Suprapubic skin (tissue), 4 donors: ENCODE data around the gene PARD3B.

Experiments
- POLR2A ChIP-seq, 2 donors: fragments of 450-650 bp; IDR thresholded peaks; one replicate each; pipeline ENCODE4 v1.6.1; 2017; ENCODE audit warnings: antibody characterized with exemption in 2 of 2, mild to moderate bottlenecking in 2 of 2, moderate library complexity in 2 of 2
- POLR2AphosphoS5 ChIP-seq, 3 donors: sonication (generic); formaldehyde crosslinking; IDR thresholded peaks; one replicate each; pipeline ENCODE4 v1.6.1; 2017; ENCODE audit warnings: antibody characterized with exemption in 3 of 3
- TF ChIP-seq, protein P1 (sequence below), 2 donors: fragments of 200-600 bp in 1 of 2; fragments of 450-650 bp in 1 of 2; sonication (generic) in 1 of 2; IDR thresholded peaks; one replicate each; pipeline ENCODE4 v1.5.1; 2016 to 2019; ENCODE audit warnings: antibody characterized with exemption in 2 of 2, mild to moderate bottlenecking in 1 of 2, moderate library complexity in 1 of 2

DNA sequence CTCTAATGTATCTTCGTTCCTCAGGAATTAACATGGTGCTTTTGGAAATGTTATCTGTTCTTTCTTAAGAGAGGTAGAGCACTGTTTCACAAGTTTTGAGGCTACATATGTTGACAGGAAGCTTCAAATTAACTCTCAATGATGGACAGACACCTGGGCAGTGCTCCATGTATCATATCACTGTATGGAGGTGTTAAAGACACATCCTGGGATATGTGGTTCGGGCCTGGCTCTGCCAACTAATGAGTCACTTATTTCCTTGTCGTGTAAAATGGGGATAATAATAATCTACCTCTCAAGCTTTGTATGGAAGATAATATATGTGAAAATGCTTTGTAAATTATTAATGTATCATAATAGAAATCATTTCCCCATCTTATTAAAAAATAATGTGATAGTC, 90.2 kb downstream of the PARD3B start:
- no peak for TF ChIP-seq POLR2AphosphoS5 (IDR thresholded peaks at IDR 0.05)
- TF ChIP-seq, protein P1, sequence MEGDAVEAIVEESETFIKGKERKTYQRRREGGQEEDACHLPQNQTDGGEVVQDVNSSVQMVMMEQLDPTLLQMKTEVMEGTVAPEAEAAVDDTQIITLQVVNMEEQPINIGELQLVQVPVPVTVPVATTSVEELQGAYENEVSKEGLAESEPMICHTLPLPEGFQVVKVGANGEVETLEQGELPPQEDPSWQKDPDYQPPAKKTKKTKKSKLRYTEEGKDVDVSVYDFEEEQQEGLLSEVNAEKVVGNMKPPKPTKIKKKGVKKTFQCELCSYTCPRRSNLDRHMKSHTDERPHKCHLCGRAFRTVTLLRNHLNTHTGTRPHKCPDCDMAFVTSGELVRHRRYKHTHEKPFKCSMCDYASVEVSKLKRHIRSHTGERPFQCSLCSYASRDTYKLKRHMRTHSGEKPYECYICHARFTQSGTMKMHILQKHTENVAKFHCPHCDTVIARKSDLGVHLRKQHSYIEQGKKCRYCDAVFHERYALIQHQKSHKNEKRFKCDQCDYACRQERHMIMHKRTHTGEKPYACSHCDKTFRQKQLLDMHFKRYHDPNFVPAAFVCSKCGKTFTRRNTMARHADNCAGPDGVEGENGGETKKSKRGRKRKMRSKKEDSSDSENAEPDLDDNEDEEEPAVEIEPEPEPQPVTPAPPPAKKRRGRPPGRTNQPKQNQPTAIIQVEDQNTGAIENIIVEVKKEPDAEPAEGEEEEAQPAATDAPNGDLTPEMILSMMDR (IDR thresholded peaks at IDR 0.05) = no peak
- no peak for TF ChIP-seq POLR2A (IDR thresholded peaks at IDR 0.05)
